ENCODE measurements around the gene USP13.

DNA sequence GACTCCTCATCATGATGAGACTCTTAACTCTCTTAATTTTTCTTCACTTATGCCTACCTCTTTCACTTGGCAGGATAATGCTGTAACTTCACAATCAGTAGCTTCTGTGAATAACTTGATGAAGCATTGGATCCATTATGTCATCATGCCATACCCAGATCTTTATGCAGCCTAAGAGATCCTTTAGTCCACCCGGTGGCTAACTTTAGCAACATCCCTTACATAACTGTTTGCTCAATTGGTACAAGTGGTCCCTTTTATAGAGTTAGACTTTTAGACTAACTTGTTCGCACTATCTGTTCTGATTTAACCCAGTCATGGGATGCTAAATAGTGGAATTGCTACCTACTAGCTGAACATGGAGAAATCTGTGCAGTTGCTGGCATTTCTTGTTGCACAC, 184.5 kb downstream of the USP13 start:
- TF ChIP-seq, protein P1, sequence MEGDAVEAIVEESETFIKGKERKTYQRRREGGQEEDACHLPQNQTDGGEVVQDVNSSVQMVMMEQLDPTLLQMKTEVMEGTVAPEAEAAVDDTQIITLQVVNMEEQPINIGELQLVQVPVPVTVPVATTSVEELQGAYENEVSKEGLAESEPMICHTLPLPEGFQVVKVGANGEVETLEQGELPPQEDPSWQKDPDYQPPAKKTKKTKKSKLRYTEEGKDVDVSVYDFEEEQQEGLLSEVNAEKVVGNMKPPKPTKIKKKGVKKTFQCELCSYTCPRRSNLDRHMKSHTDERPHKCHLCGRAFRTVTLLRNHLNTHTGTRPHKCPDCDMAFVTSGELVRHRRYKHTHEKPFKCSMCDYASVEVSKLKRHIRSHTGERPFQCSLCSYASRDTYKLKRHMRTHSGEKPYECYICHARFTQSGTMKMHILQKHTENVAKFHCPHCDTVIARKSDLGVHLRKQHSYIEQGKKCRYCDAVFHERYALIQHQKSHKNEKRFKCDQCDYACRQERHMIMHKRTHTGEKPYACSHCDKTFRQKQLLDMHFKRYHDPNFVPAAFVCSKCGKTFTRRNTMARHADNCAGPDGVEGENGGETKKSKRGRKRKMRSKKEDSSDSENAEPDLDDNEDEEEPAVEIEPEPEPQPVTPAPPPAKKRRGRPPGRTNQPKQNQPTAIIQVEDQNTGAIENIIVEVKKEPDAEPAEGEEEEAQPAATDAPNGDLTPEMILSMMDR (IDR thresholded peaks at IDR 0.05) = no peak
- TF ChIP-seq POLR2A (IDR thresholded peaks at IDR 0.05) (no peak), EP300 (IDR thresholded peaks at IDR 0.05) (no peak)
